GM18909 (cell line): ENCODE measurements around the gene SCD.

ENCODE experiments used
- ATAC-seq: cut with Tn5 transposase; IDR thresholded peaks from one replicate; pipeline ENCODE4 v1.9.1; 2021; ENCODE audit warnings: mild to moderate bottlenecking; ENCODE audit not compliant: unreplicated experiment, poor library complexity

Gene SCD

DNA sequence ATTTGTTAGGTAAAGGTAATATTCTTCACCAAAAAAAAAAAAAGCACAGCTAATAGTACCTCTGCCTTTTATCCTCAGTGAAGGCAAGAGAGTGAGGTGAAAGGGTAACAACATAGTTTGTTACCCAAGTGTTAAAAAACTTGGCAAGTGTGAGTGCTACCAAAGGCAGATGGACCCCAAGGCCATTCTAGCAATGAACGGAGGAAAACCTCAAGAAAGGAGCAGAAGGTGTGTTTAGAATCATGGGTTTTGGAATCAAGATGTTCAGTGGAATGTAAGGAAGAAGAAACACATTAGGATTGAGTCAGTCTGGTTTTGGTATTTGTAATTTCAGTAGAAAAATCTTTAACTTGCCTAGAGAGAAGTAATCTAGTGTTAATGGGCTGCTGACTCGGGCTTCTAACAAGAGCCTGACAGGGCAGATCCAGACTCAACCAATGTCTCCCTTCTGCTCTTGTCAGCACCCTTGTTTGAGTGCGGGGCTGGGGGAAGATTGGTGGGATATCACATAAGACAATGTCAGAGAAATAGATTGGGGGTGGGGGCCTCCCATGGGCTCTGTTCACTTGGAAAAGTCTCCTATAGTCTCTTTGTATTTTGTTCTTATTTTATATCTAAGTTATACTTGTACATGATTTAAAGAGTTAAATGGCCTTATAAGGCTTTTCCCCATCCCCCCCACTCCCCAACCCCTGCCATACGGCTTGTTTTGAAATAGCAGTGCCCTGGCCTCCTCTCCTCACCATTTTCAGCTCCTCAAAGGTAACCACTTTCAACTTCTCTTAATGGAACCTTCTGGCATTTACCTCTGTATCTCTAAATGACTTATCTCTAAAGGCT, 44.4 kb downstream of the SCD start:
- ATAC-seq = no peak

DNA sequence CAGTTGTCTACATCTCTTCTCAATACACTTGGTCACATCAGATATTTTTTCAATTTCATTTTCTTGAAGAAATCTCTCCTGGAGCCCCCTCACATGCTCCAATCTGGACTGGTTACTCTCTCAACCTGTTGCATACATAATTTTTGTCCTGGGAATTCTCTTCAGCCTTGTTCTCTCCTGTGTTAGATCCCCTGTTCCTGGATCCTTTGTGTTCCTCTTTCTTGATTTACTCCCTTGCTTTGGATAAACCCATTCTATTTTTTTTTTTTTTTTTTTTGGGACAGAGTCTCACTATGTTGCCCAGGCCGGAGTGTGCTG, 45.6 kb downstream of the SCD start:
- no peak for ATAC-seq

DNA sequence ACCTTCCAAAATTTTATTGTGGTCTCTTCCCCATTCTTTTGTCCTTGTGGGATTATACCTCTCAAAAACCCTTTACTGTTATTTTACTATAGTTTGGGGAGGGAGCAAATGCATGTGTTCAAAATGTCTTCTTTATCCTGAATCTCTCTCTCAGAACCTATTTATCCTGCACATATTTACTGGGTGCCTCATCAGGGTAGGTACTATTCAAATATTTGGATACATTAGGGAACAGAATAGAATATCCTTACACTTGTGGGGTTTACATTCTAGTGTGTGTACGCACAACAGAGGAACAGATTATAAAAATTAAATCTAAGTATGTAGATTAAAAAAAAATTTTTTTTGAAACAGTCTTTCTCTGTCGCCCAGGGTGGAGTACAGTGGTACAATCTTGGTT, 48.6 kb downstream of the SCD start:
- ATAC-seq = no peak

DNA sequence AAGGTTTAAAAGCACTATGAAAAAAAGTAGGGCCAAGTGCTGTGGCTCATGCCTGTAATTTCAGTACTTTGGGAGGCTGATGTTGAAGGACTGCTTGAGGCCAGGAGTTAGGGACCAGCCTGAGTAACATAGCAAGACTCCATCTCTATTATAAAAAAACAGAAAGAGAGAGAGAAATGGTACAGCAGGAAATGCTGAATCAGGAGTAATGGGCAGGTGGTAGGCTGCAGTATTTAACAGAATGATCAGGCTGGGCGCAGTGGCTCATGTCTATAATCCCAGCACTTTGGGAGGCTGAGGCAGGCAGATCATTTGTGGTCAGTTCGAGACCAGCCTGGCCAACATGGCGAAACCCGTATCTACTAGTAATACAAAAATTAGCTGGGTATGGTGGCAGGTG, 49.6 kb downstream of the SCD start:
- ATAC-seq = no peak

DNA sequence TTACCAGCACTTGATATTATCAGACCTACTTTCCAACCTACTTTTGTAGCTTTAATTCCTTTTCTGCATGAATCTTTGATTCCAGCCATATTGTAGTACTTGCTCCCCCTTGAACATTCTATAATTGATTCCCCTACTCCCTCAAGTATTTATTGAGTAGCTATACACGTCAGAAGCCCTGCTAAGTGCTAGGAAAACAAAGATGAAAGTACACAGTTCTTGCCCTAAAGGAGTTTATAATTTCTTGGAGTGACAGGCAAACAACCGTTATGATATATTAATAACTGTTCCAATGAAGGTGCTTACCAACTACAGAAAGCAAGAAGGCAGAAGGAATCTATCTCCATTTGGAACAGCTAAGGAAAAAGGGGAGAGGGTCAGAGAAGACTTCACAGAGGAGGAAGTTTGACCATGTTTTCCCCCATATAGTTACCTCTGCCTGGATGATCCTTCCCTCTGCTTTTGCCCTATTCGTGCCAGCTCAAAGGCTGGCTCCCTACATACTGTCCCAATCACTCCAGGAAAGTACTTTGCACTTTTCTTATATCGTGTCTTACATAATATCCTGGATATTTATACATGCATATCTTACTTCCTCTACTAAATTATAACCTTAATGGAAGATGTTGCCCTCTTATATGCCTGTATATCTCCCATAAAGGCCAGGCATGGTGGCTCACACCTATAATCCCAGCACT, 54.7 kb downstream of the SCD start:
- no peak for ATAC-seq

DNA sequence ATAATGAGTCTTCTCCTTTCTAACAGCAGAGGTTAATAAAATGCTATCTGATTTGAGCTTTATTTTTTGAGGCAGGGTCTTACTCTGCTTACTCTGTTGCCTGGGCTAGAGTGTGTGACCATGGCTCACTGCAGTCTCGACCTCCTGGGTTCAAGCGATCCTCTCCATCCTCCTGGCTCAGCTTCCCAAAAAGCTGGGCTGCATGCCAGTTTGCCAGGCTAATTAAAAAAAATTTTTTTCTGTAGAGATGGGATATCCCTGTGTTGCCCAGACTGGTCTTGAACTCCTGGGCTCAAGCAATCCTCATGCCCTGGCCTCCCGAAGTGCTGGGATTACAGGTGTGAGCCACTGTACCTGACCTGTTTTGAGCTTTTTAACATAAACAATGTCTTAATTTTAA, 56.7 kb downstream of the SCD start:
- ATAC-seq = no peak

DNA sequence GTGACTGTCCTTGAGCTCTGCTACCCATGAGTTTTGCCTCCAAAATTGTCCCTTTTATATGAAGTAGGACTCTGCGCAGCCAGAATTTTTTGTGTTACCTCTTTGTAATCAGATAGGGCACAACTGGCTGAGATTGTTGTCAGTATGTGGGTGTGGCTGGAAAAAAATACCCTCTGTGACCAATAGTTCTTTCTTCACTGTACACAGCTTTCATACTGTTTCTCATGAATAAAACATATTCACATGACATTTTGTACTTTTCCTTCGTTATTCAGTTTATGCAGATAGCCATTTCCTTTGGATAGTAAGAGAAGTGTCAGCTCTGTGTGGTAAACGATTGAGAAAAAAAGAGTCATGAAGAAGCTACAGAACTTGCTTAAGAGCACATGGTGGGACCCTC, 66.1 kb downstream of the SCD start:
- ATAC-seq = no peak
